ENCODE results near the gene PPP2R5E.

PPP2R5E gene

DNA sequence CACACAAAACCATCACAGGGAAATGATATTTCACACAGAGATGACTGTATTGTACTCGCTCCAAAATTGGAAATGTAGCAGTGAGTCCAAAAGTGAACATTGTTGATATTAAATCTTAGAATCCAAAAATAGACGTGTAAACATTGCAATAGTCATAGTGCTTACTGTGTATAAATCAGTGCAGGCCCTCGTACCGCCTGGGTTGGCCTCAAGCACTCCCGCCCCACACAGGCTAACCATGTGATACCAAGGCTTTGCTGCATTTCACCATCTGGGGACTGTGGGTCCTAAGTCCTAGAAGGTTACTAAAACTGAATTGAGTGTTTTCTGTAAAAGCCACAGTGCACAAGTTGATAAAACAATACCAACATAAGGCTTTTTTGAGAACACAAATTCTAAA lies 107.3 kb downstream of the PPP2R5E start:
- peaks cover 6% of the 10 kb centered on the region for H3K36me3 Mint-ChIP-seq
- peak overlapping the region; percentile 10 for H3K27ac Mint-ChIP-seq
- no peaks in the 10 kb centered on the region for H3K9me3 Mint-ChIP-seq
- H3K4me1 Mint-ChIP-seq, result peaks cover 80% of the 10 kb centered on the region
- H3K27me3 Mint-ChIP-seq, result no peaks in the 10 kb centered on the region
- H3K4me3 Mint-ChIP-seq, result no peak overlapping the region

DNA sequence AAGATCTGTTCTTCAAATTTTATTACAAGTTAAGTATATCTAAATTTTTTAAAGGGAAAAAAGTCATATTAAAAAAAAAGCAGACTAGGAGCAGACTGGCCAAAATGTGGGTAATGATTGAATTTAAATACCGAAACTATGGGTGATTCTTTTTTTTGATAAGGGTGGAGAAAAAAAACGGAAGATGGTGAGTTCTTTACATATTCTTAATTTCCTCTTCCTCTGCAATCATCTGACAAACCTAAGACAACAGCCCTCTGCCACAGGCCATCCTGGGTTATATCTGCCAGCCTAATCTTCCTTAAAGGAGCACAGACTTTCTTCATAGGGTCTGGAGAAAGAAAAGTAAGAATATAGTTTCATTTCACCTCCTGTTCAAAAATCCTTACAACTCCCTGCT lies 108.0 kb downstream of the PPP2R5E start:
- Mint-ChIP-seq H3K36me3 (peaks cover 5% of the 10 kb centered on the region), H3K27ac (no peak overlapping the region), H3K4me1 (peaks cover 77% of the 10 kb centered on the region), H3K4me3 (no peak overlapping the region), H3K9me3 (no peaks in the 10 kb centered on the region), H3K27me3 (no peaks in the 10 kb centered on the region)

DNA sequence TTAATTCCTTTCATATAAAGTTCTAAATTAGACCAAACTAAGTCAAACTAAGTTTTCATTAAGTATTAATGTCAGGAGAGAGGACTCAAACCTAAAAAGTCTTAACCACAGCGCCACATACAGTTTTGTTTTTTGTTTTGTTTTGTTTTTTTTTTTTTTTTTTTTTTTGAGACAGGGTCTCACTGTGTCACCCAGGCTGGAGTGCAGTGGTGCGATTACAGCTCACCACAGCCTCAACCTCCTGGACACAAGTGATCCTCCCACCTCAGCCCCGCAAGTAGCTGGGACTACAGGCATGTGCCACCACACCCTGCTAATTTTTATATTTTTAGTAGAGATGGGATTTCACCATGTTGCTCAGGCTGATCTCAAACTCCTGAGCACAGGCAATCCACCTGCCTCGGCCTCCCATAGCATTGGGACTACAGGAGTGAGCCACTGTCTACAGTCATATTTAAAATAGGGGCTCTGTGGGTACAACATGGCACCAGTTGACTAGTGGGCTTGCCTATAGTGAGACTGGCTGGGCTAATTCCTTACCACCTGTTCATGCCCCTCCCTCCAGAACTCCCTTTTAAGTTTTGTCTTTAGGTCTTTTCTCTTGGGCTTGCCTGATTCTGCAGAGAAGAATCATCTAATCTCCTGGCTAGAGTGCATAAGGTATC lies 110.2 kb downstream of the PPP2R5E start:
- Mint-ChIP-seq H3K27ac (no peak overlapping the region), H3K9me3 (no peaks in the 10 kb centered on the region), H3K4me1 (peaks cover 66% of the 10 kb centered on the region), H3K36me3 (peaks cover 3% of the 10 kb centered on the region), H3K4me3 (no peak overlapping the region), H3K27me3 (no peaks in the 10 kb centered on the region)

DNA sequence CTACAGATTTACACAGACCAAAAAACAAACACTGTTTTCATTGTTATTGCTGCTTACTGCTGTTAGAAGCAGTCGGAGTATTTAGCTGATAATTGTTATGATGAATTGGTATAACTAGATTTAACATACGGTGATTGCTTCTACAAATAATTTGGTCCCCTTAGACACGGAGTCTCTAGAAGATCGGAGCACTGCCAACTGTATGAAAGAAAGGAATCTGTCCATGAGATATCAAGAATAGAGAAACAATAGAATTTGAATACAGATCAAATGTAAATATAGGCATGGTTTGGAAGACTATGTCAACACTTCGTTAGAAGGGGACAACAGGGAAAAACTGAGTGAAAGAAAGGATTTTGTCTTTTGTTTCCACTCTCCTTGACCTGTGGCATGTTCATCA lies 110.9 kb downstream of the PPP2R5E start:
- no peaks in the 10 kb centered on the region for H3K27me3 Mint-ChIP-seq
- peaks cover 61% of the 10 kb centered on the region for H3K4me1 Mint-ChIP-seq
- peaks cover 4% of the 10 kb centered on the region for H3K36me3 Mint-ChIP-seq
- H3K27ac Mint-ChIP-seq, result no peak overlapping the region
- H3K4me3 Mint-ChIP-seq, result no peak overlapping the region
- no peaks in the 10 kb centered on the region for H3K9me3 Mint-ChIP-seq

DNA sequence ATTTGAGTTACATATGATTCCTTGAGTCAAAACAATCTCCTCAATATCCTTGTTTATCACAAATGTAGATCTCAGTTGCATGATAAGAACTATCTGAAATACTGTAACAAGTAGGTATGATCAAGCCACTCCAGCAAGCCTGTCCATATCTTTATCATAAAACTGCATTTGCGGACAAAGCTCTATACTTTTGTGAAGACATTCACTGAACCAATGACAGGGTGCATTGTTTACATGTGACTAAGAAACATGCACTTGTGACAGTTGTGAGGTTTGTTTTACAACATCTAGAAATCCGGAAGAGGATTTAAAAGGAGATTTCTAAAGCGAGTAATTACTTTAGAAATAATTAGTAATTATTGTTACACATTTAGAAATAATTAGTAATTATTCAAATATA lies 111.7 kb downstream of the PPP2R5E start:
- Mint-ChIP-seq H3K27ac (no peak overlapping the region), H3K36me3 (peaks cover 4% of the 10 kb centered on the region), H3K9me3 (no peaks in the 10 kb centered on the region), H3K4me3 (no peak overlapping the region), H3K27me3 (no peaks in the 10 kb centered on the region), H3K4me1 (peaks cover 60% of the 10 kb centered on the region)

DNA sequence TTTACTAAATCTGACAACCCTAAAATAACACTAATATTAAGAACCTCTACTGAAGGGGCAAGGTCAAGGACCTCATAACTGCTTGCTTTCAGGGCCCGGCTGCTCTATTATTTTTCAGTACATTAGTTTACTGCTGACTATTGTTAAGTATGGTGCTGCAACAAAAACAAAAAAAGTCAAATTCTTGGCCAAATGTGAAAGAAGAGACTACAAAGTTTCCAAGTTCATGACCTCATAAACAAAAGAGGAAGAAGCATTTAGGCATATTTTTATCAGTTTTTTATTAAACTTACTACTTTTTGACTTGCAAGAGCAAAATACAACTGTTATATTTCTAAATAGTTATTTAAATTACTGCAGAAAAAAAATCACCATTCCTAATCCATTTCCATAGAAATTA lies 114.7 kb downstream of the PPP2R5E start:
- peaks cover 41% of the 10 kb centered on the region for H3K4me1 Mint-ChIP-seq
- H3K4me3 Mint-ChIP-seq, result no peak overlapping the region
- H3K36me3 Mint-ChIP-seq, result peaks cover 6% of the 10 kb centered on the region
- no peaks in the 10 kb centered on the region for H3K9me3 Mint-ChIP-seq
- no peak overlapping the region for H3K27ac Mint-ChIP-seq
- H3K27me3 Mint-ChIP-seq, result no peaks in the 10 kb centered on the region

DNA sequence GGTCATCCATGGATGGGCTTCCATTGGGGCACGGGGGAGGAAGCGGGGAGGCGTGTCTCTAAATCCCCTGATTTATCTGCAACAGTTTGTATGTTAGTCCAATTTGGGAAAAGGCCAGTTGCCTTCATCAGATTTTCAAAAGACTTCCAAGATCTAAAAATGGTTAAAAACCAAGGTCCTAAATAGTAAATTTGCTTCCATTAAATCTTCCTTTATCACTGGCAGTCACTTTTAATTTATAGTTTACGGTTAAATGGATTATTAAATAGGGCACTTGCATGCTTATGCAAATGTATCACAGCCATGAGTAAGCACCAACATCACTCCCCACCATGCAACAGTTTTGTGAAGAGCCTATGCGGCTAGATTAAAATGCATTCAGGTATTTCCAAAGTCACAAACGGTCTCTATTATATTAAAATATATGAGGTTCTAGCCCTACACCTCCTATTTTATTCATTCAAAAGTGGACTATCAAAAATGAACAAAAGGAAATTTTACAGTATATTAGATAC lies 116.3 kb downstream of the PPP2R5E start:
- Mint-ChIP-seq H3K4me1 (peaks cover 33% of the 10 kb centered on the region), H3K9me3 (no peaks in the 10 kb centered on the region), H3K4me3 (no peak overlapping the region), H3K36me3 (peaks cover 6% of the 10 kb centered on the region), H3K27ac (no peak overlapping the region), H3K27me3 (no peaks in the 10 kb centered on the region)

DNA sequence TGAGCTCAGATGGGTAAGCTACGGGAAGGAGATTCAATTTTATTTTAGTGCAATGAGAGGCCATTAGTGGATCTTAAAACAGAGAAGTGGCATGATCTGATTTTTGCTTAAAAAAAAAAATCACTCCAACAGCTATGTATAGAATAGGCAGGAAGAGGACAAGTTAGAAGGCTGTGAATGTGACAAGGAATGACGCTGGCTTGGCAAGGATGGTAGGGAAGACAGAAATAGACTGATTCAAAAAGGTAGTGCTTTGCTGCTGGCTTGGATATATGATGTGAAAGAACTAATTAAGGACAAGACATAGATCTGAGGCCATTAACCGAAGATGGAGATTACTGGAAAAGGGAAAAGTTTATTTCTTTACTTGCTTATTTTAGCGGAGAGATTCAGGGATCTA lies 119.3 kb downstream of the PPP2R5E start:
- Mint-ChIP-seq H3K4me3 (no peak overlapping the region), H3K27ac (peak overlapping the region; percentile 48), H3K4me1 (peaks cover 24% of the 10 kb centered on the region), H3K36me3 (peaks cover 14% of the 10 kb centered on the region), H3K9me3 (no peaks in the 10 kb centered on the region), H3K27me3 (no peaks in the 10 kb centered on the region)

DNA sequence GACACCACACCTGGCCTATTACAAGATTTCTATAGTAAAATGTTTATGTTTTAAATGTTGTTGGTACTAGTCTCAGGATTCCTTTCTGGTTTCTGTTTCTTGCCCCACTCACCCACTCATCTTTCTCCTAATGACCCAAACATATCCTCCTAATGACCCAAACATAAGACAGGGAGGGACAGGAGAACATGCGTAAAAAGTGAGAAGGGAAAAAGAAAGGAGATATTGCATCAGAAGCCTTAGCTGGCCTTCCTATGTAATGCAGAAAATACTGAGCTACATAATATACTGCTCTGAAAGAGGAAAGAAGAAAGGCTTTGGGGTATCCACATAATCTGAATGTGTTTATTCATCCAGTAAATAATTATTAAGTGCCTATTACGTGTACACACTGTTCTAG lies 119.8 kb downstream of the PPP2R5E start:
- Mint-ChIP-seq H3K4me3 (no peak overlapping the region), H3K4me1 (peaks cover 24% of the 10 kb centered on the region), H3K36me3 (peaks cover 14% of the 10 kb centered on the region), H3K27me3 (no peaks in the 10 kb centered on the region), H3K9me3 (no peaks in the 10 kb centered on the region), H3K27ac (no peak overlapping the region)

DNA sequence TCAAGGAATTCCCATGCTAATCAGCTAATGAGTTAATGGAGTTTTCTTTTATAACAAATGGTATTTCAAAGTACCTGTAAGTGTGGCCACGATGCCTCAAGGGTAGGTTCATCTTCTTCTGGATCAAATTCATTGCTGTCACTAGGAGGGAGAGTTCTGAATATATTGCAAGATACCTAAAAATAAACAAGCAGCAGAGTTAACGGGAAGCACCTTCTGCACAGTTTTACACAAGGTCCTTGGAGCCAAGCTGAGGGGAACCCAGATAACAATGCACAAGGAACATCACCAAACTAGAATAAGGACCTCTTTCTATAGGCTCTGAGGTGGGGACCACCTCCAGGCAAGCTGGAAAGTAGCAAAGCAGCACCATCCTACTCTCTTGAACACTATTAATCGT lies 121.3 kb downstream of the PPP2R5E start:
- no peak overlapping the region for H3K4me3 Mint-ChIP-seq
- H3K27ac Mint-ChIP-seq, result no peak overlapping the region
- no peaks in the 10 kb centered on the region for H3K27me3 Mint-ChIP-seq
- H3K36me3 Mint-ChIP-seq, result peaks cover 10% of the 10 kb centered on the region
- no peaks in the 10 kb centered on the region for H3K9me3 Mint-ChIP-seq
- peaks cover 19% of the 10 kb centered on the region for H3K4me1 Mint-ChIP-seq

DNA sequence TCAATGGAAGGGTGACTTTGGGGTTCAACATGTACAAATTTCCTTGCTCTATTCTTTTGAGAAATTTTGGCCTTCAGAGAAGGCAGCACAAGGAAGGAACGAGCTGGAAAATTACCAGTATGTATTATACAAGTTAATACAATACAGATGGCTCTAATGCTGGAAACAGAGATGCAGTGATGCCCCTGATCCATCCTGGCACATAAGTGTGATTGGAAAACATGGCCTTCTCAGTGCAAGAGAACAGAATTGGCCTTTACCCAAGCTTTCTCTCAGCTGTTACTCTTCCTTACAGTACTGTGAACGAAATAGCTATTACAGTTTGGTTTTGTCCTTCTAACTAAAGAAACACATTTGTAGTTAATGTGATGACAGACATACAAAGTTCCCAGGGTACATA lies 122.0 kb downstream of the PPP2R5E start:
- H3K27me3 Mint-ChIP-seq, result no peaks in the 10 kb centered on the region
- peaks cover 13% of the 10 kb centered on the region for H3K4me1 Mint-ChIP-seq
- no peak overlapping the region for H3K4me3 Mint-ChIP-seq
- no peak overlapping the region for H3K27ac Mint-ChIP-seq
- H3K9me3 Mint-ChIP-seq, result no peaks in the 10 kb centered on the region
- H3K36me3 Mint-ChIP-seq, result peaks cover 10% of the 10 kb centered on the region

DNA sequence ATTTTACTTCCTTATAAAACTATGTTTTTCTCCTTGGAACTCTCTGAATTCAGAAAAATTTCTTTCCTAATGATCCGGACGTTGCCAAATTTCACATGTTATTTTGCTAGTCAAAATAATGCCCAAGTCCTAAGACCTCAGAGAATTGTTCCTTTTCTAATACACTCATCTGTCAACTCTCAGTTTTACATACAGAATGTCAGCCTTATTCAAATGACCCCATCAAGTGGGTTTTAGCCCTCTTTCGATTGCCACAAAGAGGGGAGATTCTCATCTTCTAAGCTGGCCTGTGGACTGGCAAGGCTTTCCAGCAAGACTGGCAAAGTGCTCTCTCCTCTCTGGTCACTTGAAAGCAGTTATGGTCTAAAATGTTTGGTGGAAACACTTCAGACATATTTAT lies 125.2 kb downstream of the PPP2R5E start:
- H3K4me1 Mint-ChIP-seq, result no peaks in the 10 kb centered on the region
- peaks cover 12% of the 10 kb centered on the region for H3K36me3 Mint-ChIP-seq
- no peak overlapping the region for H3K4me3 Mint-ChIP-seq
- H3K9me3 Mint-ChIP-seq, result no peaks in the 10 kb centered on the region
- no peak overlapping the region for H3K27ac Mint-ChIP-seq
- H3K27me3 Mint-ChIP-seq, result no peaks in the 10 kb centered on the region

DNA sequence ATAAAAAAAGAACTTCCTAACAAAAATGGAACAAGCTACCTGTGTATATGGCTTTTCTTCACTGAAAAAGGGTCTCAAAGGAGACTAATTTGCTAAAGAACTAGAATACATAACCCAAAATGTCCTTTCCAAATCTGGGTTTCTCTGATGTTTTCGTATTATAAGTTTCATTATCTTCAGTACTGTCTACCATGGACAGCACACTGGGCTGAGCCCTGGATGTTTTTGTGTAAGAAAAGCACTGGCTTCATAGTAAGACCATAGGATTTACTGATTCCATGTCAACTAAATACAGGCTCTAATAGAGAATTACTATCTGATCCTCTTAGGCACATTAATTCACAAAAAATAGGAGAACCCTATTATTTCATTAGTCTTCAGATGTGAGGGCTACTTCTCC lies 130.2 kb downstream of the PPP2R5E start:
- Mint-ChIP-seq H3K36me3 (peaks cover 24% of the 10 kb centered on the region), H3K4me1 (no peaks in the 10 kb centered on the region), H3K9me3 (no peaks in the 10 kb centered on the region), H3K4me3 (no peak overlapping the region), H3K27me3 (no peaks in the 10 kb centered on the region), H3K27ac (no peak overlapping the region)

DNA sequence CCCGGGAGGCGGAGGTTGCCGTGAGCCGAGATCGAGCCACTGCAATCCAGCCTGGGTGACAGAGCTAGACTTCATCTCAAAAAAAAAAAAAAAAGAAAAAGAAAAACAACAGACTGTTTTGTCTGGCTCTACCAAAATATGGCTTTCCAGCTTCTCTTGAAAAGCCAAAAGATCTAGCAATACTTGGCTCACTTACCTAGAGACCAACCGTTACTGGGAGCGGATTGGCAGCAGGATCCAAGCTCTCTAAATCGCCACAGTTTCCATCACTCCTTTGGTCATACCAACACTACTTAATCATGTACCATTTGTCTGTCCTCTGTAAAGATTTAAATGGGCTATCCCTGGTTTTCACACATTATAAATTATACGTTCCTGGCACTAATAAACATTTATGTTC lies 136.8 kb downstream of the PPP2R5E start:
- H3K4me1 Mint-ChIP-seq, result peaks cover 30% of the 10 kb centered on the region
- no peak overlapping the region for H3K4me3 Mint-ChIP-seq
- H3K27me3 Mint-ChIP-seq, result no peaks in the 10 kb centered on the region
- peaks cover 36% of the 10 kb centered on the region for H3K36me3 Mint-ChIP-seq
- no peaks in the 10 kb centered on the region for H3K9me3 Mint-ChIP-seq
- H3K27ac Mint-ChIP-seq, result no peak overlapping the region

DNA sequence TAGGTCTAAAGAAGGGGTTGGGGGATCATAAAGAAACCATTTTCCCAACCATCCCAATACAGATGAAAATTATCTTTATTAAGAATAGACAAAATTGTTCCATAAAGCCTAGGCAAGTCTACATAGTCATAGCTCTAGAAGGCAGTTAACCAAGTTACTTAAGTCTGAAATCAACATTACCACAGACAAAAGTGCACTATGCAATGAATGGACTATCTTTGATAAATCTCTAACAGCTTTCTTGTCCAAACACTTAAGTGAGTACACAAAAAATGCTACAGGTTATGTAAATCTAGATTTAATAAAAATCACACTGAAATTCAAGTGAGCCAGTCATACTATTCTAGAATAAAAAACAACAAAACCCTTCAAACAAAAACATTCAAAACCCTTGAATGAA lies 137.5 kb downstream of the PPP2R5E start:
- no peaks in the 10 kb centered on the region for H3K9me3 Mint-ChIP-seq
- H3K27ac Mint-ChIP-seq, result no peak overlapping the region
- no peak overlapping the region for H3K4me3 Mint-ChIP-seq
- no peaks in the 10 kb centered on the region for H3K27me3 Mint-ChIP-seq
- peaks cover 35% of the 10 kb centered on the region for H3K4me1 Mint-ChIP-seq
- peaks cover 36% of the 10 kb centered on the region for H3K36me3 Mint-ChIP-seq

DNA sequence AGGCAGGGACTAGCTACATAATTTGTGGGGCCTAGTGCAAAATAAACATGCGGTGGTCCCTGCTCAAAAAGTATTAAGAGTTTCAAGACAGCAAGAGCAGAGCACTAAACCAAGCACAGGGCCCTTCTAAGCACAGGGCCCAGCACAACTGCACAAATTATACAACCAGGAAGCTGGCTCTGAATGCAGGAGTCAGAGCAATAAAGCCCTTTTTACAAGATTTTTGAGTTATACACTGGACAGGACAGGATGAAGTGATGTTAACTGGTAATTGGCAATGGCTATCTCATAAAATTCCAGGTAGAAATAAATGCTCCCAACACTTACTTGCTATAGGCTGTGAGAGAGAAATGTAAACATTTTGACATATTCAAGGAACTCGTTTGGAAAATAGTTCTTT lies 138.3 kb downstream of the PPP2R5E start:
- H3K4me3 Mint-ChIP-seq, result no peak overlapping the region
- H3K4me1 Mint-ChIP-seq, result peaks cover 35% of the 10 kb centered on the region
- no peaks in the 10 kb centered on the region for H3K27me3 Mint-ChIP-seq
- no peaks in the 10 kb centered on the region for H3K9me3 Mint-ChIP-seq
- H3K27ac Mint-ChIP-seq, result no peak overlapping the region
- peaks cover 32% of the 10 kb centered on the region for H3K36me3 Mint-ChIP-seq

DNA sequence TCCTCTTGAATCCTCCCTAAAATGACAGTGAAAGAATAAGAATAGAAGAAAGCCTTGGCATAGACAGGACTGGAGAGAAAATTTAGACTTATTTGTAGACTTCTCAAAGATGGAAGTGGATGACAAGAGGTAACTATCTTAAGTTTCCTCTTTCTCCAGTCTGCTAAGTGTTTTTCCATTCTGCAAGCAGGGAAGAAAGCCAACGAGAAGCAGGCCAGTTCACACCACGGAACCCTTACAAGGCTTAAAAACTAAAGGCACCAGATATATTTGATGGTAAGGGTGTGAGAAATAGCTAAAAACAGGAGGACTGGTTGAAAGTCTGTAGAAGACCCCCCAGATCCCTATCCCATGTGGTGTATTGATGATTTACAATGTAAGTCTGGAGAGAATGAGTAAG lies 141.5 kb downstream of the PPP2R5E start:
- peaks cover 31% of the 10 kb centered on the region for H3K36me3 Mint-ChIP-seq
- H3K27me3 Mint-ChIP-seq, result no peaks in the 10 kb centered on the region
- H3K27ac Mint-ChIP-seq, result no peak overlapping the region
- H3K4me3 Mint-ChIP-seq, result no peak overlapping the region
- no peaks in the 10 kb centered on the region for H3K9me3 Mint-ChIP-seq
- H3K4me1 Mint-ChIP-seq, result peaks cover 32% of the 10 kb centered on the region
